ENCODE data around the gene DOCK4.

DNA sequence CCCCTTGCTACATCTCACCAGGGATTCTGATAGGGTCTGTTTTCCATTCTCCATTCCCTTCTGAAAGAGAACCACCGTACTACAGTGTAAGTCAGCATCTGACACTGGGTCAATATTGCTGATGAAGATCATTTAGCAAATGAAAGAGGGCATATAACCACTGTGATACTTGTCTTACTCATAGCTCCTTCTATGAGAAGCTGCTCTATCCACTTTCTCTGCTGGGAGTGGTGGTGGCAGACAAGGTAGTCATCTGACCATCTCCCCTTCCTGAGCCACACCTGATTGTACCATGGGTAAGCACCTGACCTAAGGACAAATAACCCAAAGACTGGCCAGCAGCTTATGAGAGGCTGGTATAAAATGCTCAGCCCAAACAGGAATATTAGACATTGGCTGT, 220.4 kb downstream of the DOCK4 start:
- TF ChIP-seq, protein P1, sequence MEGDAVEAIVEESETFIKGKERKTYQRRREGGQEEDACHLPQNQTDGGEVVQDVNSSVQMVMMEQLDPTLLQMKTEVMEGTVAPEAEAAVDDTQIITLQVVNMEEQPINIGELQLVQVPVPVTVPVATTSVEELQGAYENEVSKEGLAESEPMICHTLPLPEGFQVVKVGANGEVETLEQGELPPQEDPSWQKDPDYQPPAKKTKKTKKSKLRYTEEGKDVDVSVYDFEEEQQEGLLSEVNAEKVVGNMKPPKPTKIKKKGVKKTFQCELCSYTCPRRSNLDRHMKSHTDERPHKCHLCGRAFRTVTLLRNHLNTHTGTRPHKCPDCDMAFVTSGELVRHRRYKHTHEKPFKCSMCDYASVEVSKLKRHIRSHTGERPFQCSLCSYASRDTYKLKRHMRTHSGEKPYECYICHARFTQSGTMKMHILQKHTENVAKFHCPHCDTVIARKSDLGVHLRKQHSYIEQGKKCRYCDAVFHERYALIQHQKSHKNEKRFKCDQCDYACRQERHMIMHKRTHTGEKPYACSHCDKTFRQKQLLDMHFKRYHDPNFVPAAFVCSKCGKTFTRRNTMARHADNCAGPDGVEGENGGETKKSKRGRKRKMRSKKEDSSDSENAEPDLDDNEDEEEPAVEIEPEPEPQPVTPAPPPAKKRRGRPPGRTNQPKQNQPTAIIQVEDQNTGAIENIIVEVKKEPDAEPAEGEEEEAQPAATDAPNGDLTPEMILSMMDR (IDR thresholded peaks at IDR 0.05), result no peak
- TF ChIP-seq POLR2A (IDR thresholded peaks at IDR 0.05), result no peak
